Esophagus muscularis mucosa (tissue), 4 donors: Measurements from ENCODE around the gene SLC5A3.

Experiments used
- EP300 ChIP-seq: sonication (generic); formaldehyde crosslinking; IDR thresholded peaks from one replicate; pipeline ENCODE4 v1.6.1; 2017; ENCODE audit warnings: antibody characterized with exemption
- POLR2A ChIP-seq: fragments of 450-650 bp; IDR thresholded peaks from one replicate; pipeline ENCODE4 v1.6.1; 2017; ENCODE audit warnings: antibody characterized with exemption, moderate library complexity, mild to moderate bottlenecking, low read depth
- POLR2AphosphoS5 ChIP-seq, 2 donors: sonication (generic); formaldehyde crosslinking; IDR thresholded peaks; one replicate each; pipeline ENCODE4 v1.6.1; 2017; ENCODE audit warnings: antibody characterized with exemption in 2 of 2
- TF ChIP-seq, protein P1 (sequence below), 3 experiments: fragments of 200-600 bp in 2 of 3; fragments of 450-650 bp in 1 of 3; sonication (generic) in 2 of 3; IDR thresholded peaks; one replicate each; pipeline ENCODE4 v1.5.1; 2017 to 2019; ENCODE audit warnings: antibody characterized with exemption in 3 of 3, mild to moderate bottlenecking in 2 of 3, moderate library complexity in 1 of 3

GRCh38 chr21:34042735-34043134 lies 30.6 kb upstream of the SLC5A3 start:
- TF ChIP-seq POLR2AphosphoS5 (IDR thresholded peaks at IDR 0.05) (no peak), EP300 (no peak), POLR2A (no peak)
- TF ChIP-seq, protein P1, sequence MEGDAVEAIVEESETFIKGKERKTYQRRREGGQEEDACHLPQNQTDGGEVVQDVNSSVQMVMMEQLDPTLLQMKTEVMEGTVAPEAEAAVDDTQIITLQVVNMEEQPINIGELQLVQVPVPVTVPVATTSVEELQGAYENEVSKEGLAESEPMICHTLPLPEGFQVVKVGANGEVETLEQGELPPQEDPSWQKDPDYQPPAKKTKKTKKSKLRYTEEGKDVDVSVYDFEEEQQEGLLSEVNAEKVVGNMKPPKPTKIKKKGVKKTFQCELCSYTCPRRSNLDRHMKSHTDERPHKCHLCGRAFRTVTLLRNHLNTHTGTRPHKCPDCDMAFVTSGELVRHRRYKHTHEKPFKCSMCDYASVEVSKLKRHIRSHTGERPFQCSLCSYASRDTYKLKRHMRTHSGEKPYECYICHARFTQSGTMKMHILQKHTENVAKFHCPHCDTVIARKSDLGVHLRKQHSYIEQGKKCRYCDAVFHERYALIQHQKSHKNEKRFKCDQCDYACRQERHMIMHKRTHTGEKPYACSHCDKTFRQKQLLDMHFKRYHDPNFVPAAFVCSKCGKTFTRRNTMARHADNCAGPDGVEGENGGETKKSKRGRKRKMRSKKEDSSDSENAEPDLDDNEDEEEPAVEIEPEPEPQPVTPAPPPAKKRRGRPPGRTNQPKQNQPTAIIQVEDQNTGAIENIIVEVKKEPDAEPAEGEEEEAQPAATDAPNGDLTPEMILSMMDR (IDR thresholded peaks at IDR 0.05) = no peak
